ENCODE measurements around the gene BBS9. TPM values are rescaled to one million over a fixed set of nuclear protein-coding genes. Genes with fewer than 3 reads are reported as not detected.

BBS9 gene
- total RNA-seq, 2 experiments from 2014 or later, result 7.0 to 7.4 TPM

DNA sequence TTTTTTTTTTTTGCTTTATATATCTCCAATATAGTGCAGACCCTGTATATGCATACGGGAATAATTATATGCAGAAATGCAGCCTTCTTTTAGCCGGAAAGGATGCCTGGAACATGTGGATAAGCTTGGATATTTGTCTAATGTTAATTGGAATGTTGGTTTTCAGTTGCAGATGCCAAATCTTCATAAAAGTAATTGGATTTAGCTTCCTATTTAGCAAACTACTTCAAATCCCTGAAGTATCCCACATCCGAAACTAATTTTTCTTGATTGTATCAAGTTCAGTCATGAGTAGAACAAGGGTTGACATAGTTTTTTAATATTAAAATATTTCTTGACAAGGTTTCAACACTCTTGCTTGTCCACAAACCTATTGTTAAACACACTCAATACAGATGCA, 281.7 kb downstream of the BBS9 start:
- no peaks in the 10 kb centered on the region for H3K27me3 Mint-ChIP-seq (ENCODE audit: low read depth)
- H3K4me3 Mint-ChIP-seq, result no peak overlapping the region
- no peak overlapping the region for H3K27ac Mint-ChIP-seq
- peaks cover 22% of the 10 kb centered on the region for H3K36me3 Mint-ChIP-seq (ENCODE audit: low read depth)
- intact Hi-C loops (cut with micrococcal nuclease), result no loop called here
- H3K9me3 Mint-ChIP-seq, result peaks cover 16% of the 10 kb centered on the region
- no peaks in the 10 kb centered on the region for H3K4me1 Mint-ChIP-seq (ENCODE audit: low read depth)
- CTCF ChIA-PET, result interaction anchor here (0.5 kb wide), 1 partner anchor 75 kb away, joined by 3 read pairs; no protein-coding TSS in a partner anchor
- DNase-seq, result no peak

- Mint-ChIP-seq H3K27me3 (ENCODE audit: low read depth) (no peaks in the 10 kb centered on the region), H3K4me3 (no peak overlapping the region), H3K36me3 (ENCODE audit: low read depth) (peaks cover 12% of the 10 kb centered on the region), H3K27ac (no peak overlapping the region), H3K9me3 (peaks cover 7% of the 10 kb centered on the region), H3K4me1 (ENCODE audit: low read depth) (no peaks in the 10 kb centered on the region)
- DNase-seq, result no peak
- intact Hi-C loops (cut with micrococcal nuclease), result no loop called here
- CTCF ChIA-PET, result no interaction called here
Observed at GRCh38 chr7:33412331-33412730, 283.0 kb downstream of the BBS9 start.

- no peaks in the 10 kb centered on the region for H3K4me1 Mint-ChIP-seq (ENCODE audit: low read depth)
- no peaks in the 10 kb centered on the region for H3K36me3 Mint-ChIP-seq (ENCODE audit: low read depth)
- H3K9me3 Mint-ChIP-seq, result no peaks in the 10 kb centered on the region
- H3K4me3 Mint-ChIP-seq, result no peak overlapping the region
- intact Hi-C loops (cut with micrococcal nuclease), result no loop called here
- CTCF ChIA-PET, result no interaction called here
- no peak overlapping the region for H3K27ac Mint-ChIP-seq
- DNase-seq, result no peak
- H3K27me3 Mint-ChIP-seq (ENCODE audit: low read depth), result no peaks in the 10 kb centered on the region
Observed at GRCh38 chr7:33418251-33418701, 288.9 kb downstream of the BBS9 start.

DNA sequence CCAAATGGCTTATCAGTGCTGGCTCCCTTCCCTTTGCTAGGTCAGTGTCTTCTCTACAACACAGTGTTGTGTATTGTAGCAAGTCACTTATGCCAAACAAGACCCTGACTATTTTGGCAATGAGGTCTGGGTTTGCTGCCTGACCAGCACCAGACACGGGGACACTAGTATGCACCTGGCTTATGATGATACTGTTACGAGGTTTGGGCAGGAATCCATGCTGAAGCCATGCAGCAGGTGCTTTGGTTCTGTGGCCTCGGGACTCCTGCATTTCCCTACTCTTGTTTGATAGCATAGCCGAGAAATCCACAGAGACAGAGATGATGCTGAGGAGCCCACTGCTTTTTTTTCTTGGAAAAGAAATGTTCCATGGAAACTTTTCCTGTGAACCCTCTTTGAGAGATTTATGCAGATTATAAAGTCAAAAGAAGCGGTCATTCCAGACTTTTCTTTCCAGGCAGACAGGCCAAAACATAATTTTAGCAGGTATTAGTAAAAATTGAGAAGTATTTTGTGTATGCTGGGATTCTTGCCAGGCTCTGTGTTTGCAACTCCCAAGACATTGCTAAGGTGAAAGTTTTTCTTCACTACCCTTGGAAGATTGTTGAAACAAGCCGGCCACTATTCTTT, 291.1 kb downstream of the BBS9 start:
- Mint-ChIP-seq H3K27me3 (ENCODE audit: low read depth) (no peaks in the 10 kb centered on the region), H3K36me3 (ENCODE audit: low read depth) (no peaks in the 10 kb centered on the region), H3K4me3 (no peak overlapping the region), H3K4me1 (ENCODE audit: low read depth) (no peaks in the 10 kb centered on the region), H3K27ac (no peak overlapping the region), H3K9me3 (no peaks in the 10 kb centered on the region)
- DNase-seq, result no peak
- intact Hi-C loops (cut with micrococcal nuclease), result loop anchor here (5.0 kb wide), 3 partner anchors 178 to 477 kb away; no protein-coding TSS in a partner anchor
- CTCF ChIA-PET, result no interaction called here

- intact Hi-C loops (cut with micrococcal nuclease), result loop anchor here (5.0 kb wide), 3 partner anchors 179 to 476 kb away; no protein-coding TSS in a partner anchor
- no peaks in the 10 kb centered on the region for H3K36me3 Mint-ChIP-seq (ENCODE audit: low read depth)
- no peak overlapping the region for H3K4me3 Mint-ChIP-seq
- no peak overlapping the region for H3K27ac Mint-ChIP-seq
- DNase-seq, result no peak
- H3K4me1 Mint-ChIP-seq (ENCODE audit: low read depth), result no peaks in the 10 kb centered on the region
- H3K9me3 Mint-ChIP-seq, result no peaks in the 10 kb centered on the region
- no peaks in the 10 kb centered on the region for H3K27me3 Mint-ChIP-seq (ENCODE audit: low read depth)
- CTCF ChIA-PET, result no interaction called here
Observed at GRCh38 chr7:33421429-33421828, 292.1 kb downstream of the BBS9 start.

- no peaks in the 10 kb centered on the region for H3K9me3 Mint-ChIP-seq
- H3K27me3 Mint-ChIP-seq (ENCODE audit: low read depth), result no peaks in the 10 kb centered on the region
- CTCF ChIA-PET, result interaction anchor here (0.7 kb wide), 1 partner anchor 81 kb away, joined by 3 read pairs; no protein-coding TSS in a partner anchor
- H3K27ac Mint-ChIP-seq, result no peak overlapping the region
- DNase-seq, result no peak
- no peaks in the 10 kb centered on the region for H3K36me3 Mint-ChIP-seq (ENCODE audit: low read depth)
- H3K4me1 Mint-ChIP-seq (ENCODE audit: low read depth), result no peaks in the 10 kb centered on the region
- no peak overlapping the region for H3K4me3 Mint-ChIP-seq
- intact Hi-C loops (cut with micrococcal nuclease), result loop anchor here (5.0 kb wide), 3 partner anchors 180 to 475 kb away; no protein-coding TSS in a partner anchor
Observed at GRCh38 chr7:33422141-33422540, 292.8 kb downstream of the BBS9 start.

GRCh38 chr7:33422825-33423645, 293.7 kb downstream of the BBS9 start:
- Mint-ChIP-seq H3K36me3 (ENCODE audit: low read depth) (no peaks in the 10 kb centered on the region), H3K27ac (no peak overlapping the region), H3K27me3 (ENCODE audit: low read depth) (no peaks in the 10 kb centered on the region), H3K4me3 (no peak overlapping the region), H3K9me3 (no peaks in the 10 kb centered on the region), H3K4me1 (ENCODE audit: low read depth) (no peaks in the 10 kb centered on the region)
- CTCF ChIA-PET, result interaction anchor here (0.6 to 1.0 kb wide), 5 partner anchors 68 to 471 kb away, joined by 3 to 5 read pairs (median 3); no protein-coding TSS in a partner anchor
- DNase-seq, result no peak
- intact Hi-C loops (cut with micrococcal nuclease), result loop anchor here (1.0 to 5.0 kb wide), 5 partner anchors 181 to 509 kb away; no protein-coding TSS in a partner anchor

DNA sequence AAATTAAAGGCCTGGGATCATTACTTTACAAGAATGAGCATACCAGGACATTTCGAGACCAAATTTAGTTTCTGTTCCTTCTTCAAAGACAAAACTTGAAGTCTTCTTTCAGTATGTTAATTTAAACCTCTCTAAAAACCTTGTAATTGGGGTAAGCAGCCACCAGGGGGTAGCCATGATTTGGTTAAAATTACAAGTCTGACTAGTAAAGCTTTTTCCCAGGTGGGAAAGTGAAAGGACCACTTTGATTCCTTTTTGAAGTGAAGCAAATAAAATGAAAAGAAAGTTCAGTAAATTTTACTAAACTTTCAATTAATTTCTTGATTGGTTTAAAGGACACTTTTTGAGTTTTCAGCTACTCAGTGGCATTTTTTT, 294.3 kb downstream of the BBS9 start:
- Mint-ChIP-seq H3K36me3 (ENCODE audit: low read depth) (no peaks in the 10 kb centered on the region), H3K27ac (no peak overlapping the region), H3K4me3 (no peak overlapping the region), H3K27me3 (ENCODE audit: low read depth) (no peaks in the 10 kb centered on the region), H3K9me3 (no peaks in the 10 kb centered on the region), H3K4me1 (ENCODE audit: low read depth) (no peaks in the 10 kb centered on the region)
- DNase-seq, result peak; percentile 39
- CTCF ChIA-PET, result interaction anchor here (0.6 to 1.0 kb wide), 5 partner anchors 8 to 470 kb away, joined by 3 to 5 read pairs (median 3); no protein-coding TSS in a partner anchor
- intact Hi-C loops (cut with micrococcal nuclease), result loop anchor here (1.0 to 5.0 kb wide), 5 partner anchors 181 to 509 kb away; no protein-coding TSS in a partner anchor

DNA sequence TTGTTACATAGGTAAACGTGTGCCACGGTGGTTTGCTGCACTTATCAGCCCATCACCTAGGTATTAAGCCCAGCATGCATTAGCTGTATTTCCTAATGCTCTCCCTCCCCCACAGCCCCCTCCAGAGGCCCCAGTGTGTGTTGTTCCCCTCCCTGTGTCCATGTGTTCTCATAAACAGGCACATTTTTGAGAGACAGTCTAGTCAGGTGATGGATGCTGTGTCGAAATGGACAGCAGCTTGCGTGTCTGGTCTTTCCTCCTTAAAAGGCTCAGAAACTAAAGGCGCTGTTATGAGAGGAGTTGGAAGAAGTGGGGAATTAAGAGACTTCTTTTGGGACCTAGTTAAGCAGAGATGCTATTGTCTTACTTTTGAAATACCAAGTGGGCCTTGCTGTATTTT, 296.0 kb downstream of the BBS9 start:
- H3K4me1 Mint-ChIP-seq (ENCODE audit: low read depth), result no peaks in the 10 kb centered on the region
- H3K9me3 Mint-ChIP-seq, result no peaks in the 10 kb centered on the region
- H3K4me3 Mint-ChIP-seq, result no peak overlapping the region
- no peak for DNase-seq
- intact Hi-C loops (cut with micrococcal nuclease), result no loop called here
- H3K36me3 Mint-ChIP-seq (ENCODE audit: low read depth), result no peaks in the 10 kb centered on the region
- no peak overlapping the region for H3K27ac Mint-ChIP-seq
- H3K27me3 Mint-ChIP-seq (ENCODE audit: low read depth), result no peaks in the 10 kb centered on the region
- CTCF ChIA-PET, result interaction anchor here (0.6 kb wide), 2 partner anchors 149 to 170 kb away, joined by 3 read pairs; no protein-coding TSS in a partner anchor

GRCh38 chr7:33425929-33426678, 296.7 kb downstream of the BBS9 start:
- Mint-ChIP-seq H3K4me1 (ENCODE audit: low read depth) (no peaks in the 10 kb centered on the region), H3K4me3 (no peak overlapping the region), H3K27me3 (ENCODE audit: low read depth) (no peaks in the 10 kb centered on the region), H3K36me3 (ENCODE audit: low read depth) (peaks cover 2% of the 10 kb centered on the region), H3K27ac (no peak overlapping the region), H3K9me3 (no peaks in the 10 kb centered on the region)
- no peak for DNase-seq
- CTCF ChIA-PET, result interaction anchor here (0.6 to 0.9 kb wide), 2 partner anchors 150 to 507 kb away, joined by 3 read pairs; no protein-coding TSS in a partner anchor
- intact Hi-C loops (cut with micrococcal nuclease), result no loop called here

GRCh38 chr7:33428415-33428814, 299.1 kb downstream of the BBS9 start:
- intact Hi-C loops (cut with micrococcal nuclease), result no loop called here

DNA sequence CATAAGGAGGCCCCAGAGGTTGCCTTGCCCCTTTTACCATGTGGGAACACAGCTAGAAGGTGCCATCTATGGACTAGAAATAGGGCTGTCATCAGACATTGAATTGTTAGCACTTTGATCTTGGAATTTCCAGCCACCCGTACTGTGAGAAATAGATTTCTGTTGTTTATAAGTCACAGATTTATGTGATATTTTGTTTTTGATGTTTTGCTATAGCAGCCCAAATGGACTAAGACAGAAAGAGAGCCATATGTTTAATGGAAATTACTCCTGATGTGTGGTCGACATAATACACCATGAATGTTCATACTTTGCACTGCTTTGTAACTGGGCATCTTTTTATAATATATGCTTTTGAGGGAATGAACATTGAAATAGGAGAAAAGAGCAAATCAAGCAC, 302.2 kb downstream of the BBS9 start:
- Mint-ChIP-seq H3K4me1 (ENCODE audit: low read depth) (no peaks in the 10 kb centered on the region), H3K27me3 (ENCODE audit: low read depth) (no peaks in the 10 kb centered on the region), H3K27ac (no peak overlapping the region), H3K4me3 (no peak overlapping the region), H3K9me3 (no peaks in the 10 kb centered on the region), H3K36me3 (ENCODE audit: low read depth) (peaks cover 2% of the 10 kb centered on the region)
- CTCF ChIA-PET, result no interaction called here
- intact Hi-C loops (cut with micrococcal nuclease), result no loop called here
- no peak for DNase-seq

More at GRCh38 chr7:33428415-33428814, 299.1 kb downstream of the BBS9 start:
- Mint-ChIP-seq H3K4me3 (no peak overlapping the region), H3K27ac (no peak overlapping the region), H3K4me1 (ENCODE audit: low read depth) (no peaks in the 10 kb centered on the region), H3K36me3 (ENCODE audit: low read depth) (peaks cover 2% of the 10 kb centered on the region), H3K27me3 (ENCODE audit: low read depth) (no peaks in the 10 kb centered on the region), H3K9me3 (no peaks in the 10 kb centered on the region)
- DNase-seq, result no peak
- CTCF ChIA-PET, result no interaction called here
